Ovary (tissue), 9 donors: Measurements from ENCODE around the gene TTC39B. TPM values are rescaled to one million over a fixed set of nuclear protein-coding genes. Genes with fewer than 3 reads are reported as not detected.

ENCODE experiments used
- DNase-seq, 5 donors: peaks; one replicate each; pipeline ENCODE4 v3.0.0-alpha.2; 2019 to 2020
- H3K27ac ChIP-seq, 2 donors: fragments of 200-600 bp; one replicate each; pipeline versions ENCODE4 v1.5.1 to v1.8.0; 2019 to 2022
- H3K27me3 ChIP-seq: fragments of 200-600 bp; one replicate; pipeline ENCODE4 v1.8.0; 2022
- H3K36me3 ChIP-seq: fragments of 200-600 bp; sonication (generic); one replicate; pipeline ENCODE4 v1.5.1; 2019
- H3K4me1 ChIP-seq: one replicate; pipeline ENCODE4 v1.8.1; 2013; ENCODE audit warnings: mild to moderate bottlenecking, moderate library complexity; ENCODE audit not compliant: insufficient read depth
- H3K4me3 ChIP-seq: fragments of 200-600 bp; sonication (generic); one replicate; pipeline ENCODE4 v1.5.1; 2017
- H3K9me3 ChIP-seq, 2 donors: fragments of 200-600 bp in 1 of 2; sonication (generic) in 1 of 2; one replicate each; pipeline versions ENCODE4 v1.5.1 to v1.8.1; 2013 to 2019; ENCODE audit warnings: mild to moderate bottlenecking in 1 of 2, moderate library complexity in 1 of 2
- CTCF ChIP-seq, 3 donors: fragments of 450-650 bp in 2 of 3; fragments of 200-600 bp in 1 of 3; IDR thresholded peaks; one replicate each; pipeline versions ENCODE4 v1.5.1 to v1.8.0; 2016 to 2022; ENCODE audit warnings: antibody characterized with exemption in 3 of 3, mild to moderate bottlenecking in 1 of 3
- EP300 ChIP-seq: sonication (generic); formaldehyde crosslinking; IDR thresholded peaks from one replicate; pipeline ENCODE4 v1.6.1; 2017; ENCODE audit warnings: antibody characterized with exemption
- POLR2A ChIP-seq: fragments of 450-650 bp; IDR thresholded peaks from one replicate; pipeline ENCODE4 v1.6.1; 2017; ENCODE audit warnings: antibody characterized with exemption, mild to moderate bottlenecking, moderate library complexity
- WGBS, 3 donors: extraction: QIAGEN DNeasy Blood & Tissue Kit in 1 of 3; methylation state at CpG; one replicate each; pipeline versions ENCODE4 v1.1.5 to v1.1.7; 2013 to 2017; 5-methylcytosine and 5-hydroxymethylcytosine counted together
- intact Hi-C, 4 donors: fragments of 100-400 bp; cut with DNase I; formaldehyde crosslinking; loops; one replicate each; pipeline versions ENCODE4 v1.11.0 to v1.15.1; 2022 to 2023
- polyA plus RNA-seq, 2 donors: library from polyadenylated mRNA; stranded (reverse); fragments of 200-250 nt in 1 of 2; fragments of 350-450 nt in 1 of 2; fragmentation: Illumina TruSeq in 1 of 2; extraction: RNeasy Lipid Tissue Mini Kit (QIAGEN cat#74804) in 1 of 2; gene quantifications; one replicate each; pipeline ENCODE4 v1.2.3, GENCODE V29; 2013 to 2014
- total RNA-seq, 7 donors: library from RNA; depleted of rRNA in 2 of 7; stranded (reverse); fragments of >200 nt in 2 of 7; fragmentation: NEBNext Ultra II Directional in 3 of 7; extraction: Animal tissue kit (Norgen Biotek cat#: 25700) in 3 of 7; gene quantifications; one replicate each; pipeline versions ENCODE4 v1.1.0 to v1.2.4, GENCODE V29; 2016 to 2023
- donor health status: DM: no; HTN: no; CAD: no; lungs with moderate emphysema.
- donor health status: DM: no; HTN: no; CAD: no.
- donor health status: Bipolar disorder and iron deficiency.
- donor health status: DM: yes; HTN: yes; CAD: no.
- donor health status: DM: no; HTN: no; CAD: no.
- donor health status: DM: yes; HTN: yes; CAD: no.

Gene TTC39B
- total and polyA plus RNA-seq, 9 donors = 2.9 to 26.0 (median 11.0) TPM

- H3K27ac ChIP-seq = no peak overlapping the region
- intact Hi-C loops = loop anchor here in 1 of 4 donors (1.0 kb wide), 1 partner anchor 11 kb away; no protein-coding TSS in a partner anchor
- 91 to 95% (median 94%) methylated on average over 4 of the region's 4 CpGs for WGBS, 3 donors
- H3K36me3 ChIP-seq = no peaks in the 10 kb centered on the region
- H3K4me1 ChIP-seq = peaks cover 1% of the 10 kb centered on the region
- no peaks in the 10 kb centered on the region for H3K27me3 ChIP-seq
- no peak for DNase-seq
- no peak for TF ChIP-seq EP300
- no peak for TF ChIP-seq CTCF (IDR thresholded peaks at IDR 0.05)
- no peak for TF ChIP-seq POLR2A
- no peaks in the 10 kb centered on the region for H3K9me3 ChIP-seq
- H3K4me3 ChIP-seq = no peak overlapping the region
Observed at GRCh38 chr9:15227491-15227890, 79.5 kb downstream of the TTC39B start.

- Histone ChIP-seq H3K4me3 (no peak overlapping the region), H3K27me3 (no peaks in the 10 kb centered on the region), H3K36me3 (no peaks in the 10 kb centered on the region), H3K27ac (no peak overlapping the region), H3K9me3 (no peaks in the 10 kb centered on the region), H3K4me1 (peaks cover 1% of the 10 kb centered on the region)
- DNase-seq = no peak
- 95 to 96% (median 96%) methylated on average over 7 of the region's 7 CpGs for WGBS, 3 donors
- TF ChIP-seq CTCF (IDR thresholded peaks at IDR 0.05) (no peak), EP300 (no peak)
- intact Hi-C loops = no loop called here
Observed at GRCh38 chr9:15225564-15226126, 81.4 kb downstream of the TTC39B start.

GRCh38 chr9:15222313-15222712 is 84.7 kb downstream of the TTC39B start:
- TF ChIP-seq POLR2A = no peak
- intact Hi-C loops = no loop called here
- no peaks in the 10 kb centered on the region for H3K4me1 ChIP-seq
- no peak overlapping the region for H3K4me3 ChIP-seq
- no peaks in the 10 kb centered on the region for H3K9me3 ChIP-seq
- H3K27me3 ChIP-seq = no peaks in the 10 kb centered on the region
- no peak for DNase-seq
- H3K27ac ChIP-seq = no peak overlapping the region
- no peaks in the 10 kb centered on the region for H3K36me3 ChIP-seq
- WGBS, 3 donors = 91 to 96% (median 92%) methylated on average over 3 of the region's 3 CpGs

- intact Hi-C loops = no loop called here
- no peak for TF ChIP-seq CTCF (IDR thresholded peaks at IDR 0.05)
- no peak for TF ChIP-seq POLR2A
- TF ChIP-seq EP300 = no peak
- H3K4me3 ChIP-seq = no peak overlapping the region
- no peaks in the 10 kb centered on the region for H3K27me3 ChIP-seq
- H3K4me1 ChIP-seq = no peaks in the 10 kb centered on the region
- H3K9me3 ChIP-seq = no peaks in the 10 kb centered on the region
- no peak for DNase-seq
- H3K36me3 ChIP-seq = no peaks in the 10 kb centered on the region
- WGBS, 3 donors = 74 to 92% (median 88%) methylated on average over 4 of the region's 4 CpGs
- H3K27ac ChIP-seq = no peak overlapping the region
Observed at GRCh38 chr9:15221746-15222145, 85.3 kb downstream of the TTC39B start.

GRCh38 chr9:15220658-15221318 is 86.2 kb downstream of the TTC39B start:
- Histone ChIP-seq H3K4me3 (no peak overlapping the region), H3K4me1 (no peaks in the 10 kb centered on the region), H3K9me3 (no peaks in the 10 kb centered on the region), H3K27me3 (no peaks in the 10 kb centered on the region), H3K36me3 (no peaks in the 10 kb centered on the region), H3K27ac (no peak overlapping the region)
- DNase-seq = no peak
- intact Hi-C loops = no loop called here
- no peak for TF ChIP-seq CTCF (IDR thresholded peaks at IDR 0.05)
- TF ChIP-seq EP300 = no peak
- TF ChIP-seq POLR2A = no peak
- 95 to 96% (median 95%) methylated on average over 7 of the region's 7 CpGs for WGBS, 3 donors
